Measurements from ENCODE around the gene BTNL2. TPM values are rescaled to one million over a fixed set of nuclear protein-coding genes. Genes with fewer than 3 reads are reported as not detected.

The BTNL2 gene, protein sequence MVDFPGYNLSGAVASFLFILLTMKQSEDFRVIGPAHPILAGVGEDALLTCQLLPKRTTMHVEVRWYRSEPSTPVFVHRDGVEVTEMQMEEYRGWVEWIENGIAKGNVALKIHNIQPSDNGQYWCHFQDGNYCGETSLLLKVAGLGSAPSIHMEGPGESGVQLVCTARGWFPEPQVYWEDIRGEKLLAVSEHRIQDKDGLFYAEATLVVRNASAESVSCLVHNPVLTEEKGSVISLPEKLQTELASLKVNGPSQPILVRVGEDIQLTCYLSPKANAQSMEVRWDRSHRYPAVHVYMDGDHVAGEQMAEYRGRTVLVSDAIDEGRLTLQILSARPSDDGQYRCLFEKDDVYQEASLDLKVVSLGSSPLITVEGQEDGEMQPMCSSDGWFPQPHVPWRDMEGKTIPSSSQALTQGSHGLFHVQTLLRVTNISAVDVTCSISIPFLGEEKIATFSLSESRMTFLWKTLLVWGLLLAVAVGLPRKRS
- not detected in 2 replicates for total RNA-seq

DNA sequence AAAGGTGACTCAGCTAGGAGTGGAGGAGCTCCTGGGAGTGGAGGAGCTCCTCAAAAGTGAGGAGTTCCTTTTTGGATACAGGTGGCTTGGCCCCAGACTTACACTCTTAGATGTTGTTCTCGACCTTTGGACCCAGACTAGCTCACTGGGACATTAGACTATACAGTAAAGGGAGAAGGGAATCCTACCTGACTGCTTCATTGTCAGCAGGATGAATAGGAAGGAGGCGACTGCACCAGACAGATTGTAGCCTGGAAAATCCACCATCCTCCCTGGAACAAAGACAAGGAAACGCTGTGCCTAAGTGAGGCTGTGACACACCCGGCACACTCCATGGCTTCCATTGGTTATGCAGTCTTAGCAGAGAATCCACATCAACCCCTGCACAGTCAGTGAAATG is at the start of gene BTNL2:
BTNL2 (minus strand) TSS at position 325 of the 400 bp plus-strand sequence; CDS start at position 267, 58 bp downstream.

DNA sequence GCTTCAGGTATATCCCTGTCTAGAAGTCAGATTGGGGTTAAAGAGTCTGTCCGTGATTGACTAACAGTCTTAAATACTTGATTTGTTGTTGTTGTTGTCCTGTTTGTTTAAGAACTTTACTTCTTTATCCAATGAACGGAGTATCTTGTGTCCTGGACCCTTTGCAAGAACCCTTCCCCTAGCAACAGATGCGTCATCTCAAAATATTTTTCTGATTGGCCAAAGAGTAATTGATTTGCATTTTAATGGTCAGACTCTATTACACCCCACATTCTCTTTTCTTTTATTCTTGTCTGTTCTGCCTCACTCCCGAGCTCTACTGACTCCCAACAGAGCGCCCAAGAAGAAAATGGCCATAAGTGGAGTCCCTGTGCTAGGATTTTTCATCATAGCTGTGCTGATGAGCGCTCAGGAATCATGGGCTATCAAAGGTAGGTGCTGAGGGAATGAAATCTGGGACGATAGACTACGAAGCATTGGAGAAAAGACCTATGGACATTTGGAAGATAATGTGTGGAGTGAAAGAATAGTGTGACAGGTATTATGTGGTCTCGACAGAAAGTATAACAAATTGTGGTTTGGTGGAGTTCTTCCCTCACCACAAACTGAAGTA is 32.7 kb upstream of the BTNL2 start, which contains the start of gene HLA-DRA:
HLA-DRA (plus strand) TSS at position 286 of the 613 bp plus-strand sequence; CDS start at position 350, 64 bp downstream.

DNA sequence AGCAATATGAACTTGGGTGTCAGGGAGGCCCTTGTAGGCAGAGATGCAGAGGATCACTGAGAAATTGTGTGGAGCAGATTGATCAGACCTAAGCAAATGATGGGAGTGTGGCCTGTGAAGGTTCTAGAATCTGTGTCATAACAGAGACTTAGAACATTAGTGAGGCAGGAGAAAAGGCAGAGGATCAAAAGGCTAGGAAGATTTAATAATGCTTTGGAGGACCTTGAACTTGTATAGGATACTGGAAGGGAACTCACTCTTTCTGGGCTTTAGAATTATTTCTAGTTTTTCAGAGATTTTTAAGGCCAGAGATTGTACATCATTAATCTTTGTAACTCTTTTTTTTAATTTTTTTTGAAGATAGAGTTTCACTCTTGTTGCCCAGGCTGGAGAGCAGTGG is 35.2 kb downstream of the BTNL2 start, which contains the start of gene TSBP1:
TSBP1 (minus strand) TSS at position 101 of the 400 bp plus-strand sequence. CDS start 197 bp downstream, outside the sequence.

Small RNAs within 50 kb of the gene (small RNA-seq; reads per million reads assigned to genes)
- gene RNU6-603P: not detected

Other genes starting within 250 kb of the BTNL2 start
- gene EGFL8, start 242.6 kb downstream of the BTNL2 start, total RNA-seq: 4.3 and 5.1 TPM in 2 replicates
- gene AGPAT1, start 231.1 kb downstream of the BTNL2 start, total RNA-seq: 34.9 and 59.9 TPM in 2 replicates
- 24.7 and 55.9 TPM in 2 replicates for gene RNF5, start 228.8 kb downstream of the BTNL2 start, total RNA-seq
- 5.7 and 5.9 TPM in 2 replicates for gene AGER, start 222.9 kb downstream of the BTNL2 start, total RNA-seq
- 59.1 and 89.9 TPM in 2 replicates for gene PBX2, start 217.0 kb downstream of the BTNL2 start, total RNA-seq
- gene GPSM3, start 214.5 kb downstream of the BTNL2 start, total RNA-seq: 0.79 and 2.2 TPM in 2 replicates
- 0.98 and 3.5 TPM in 2 replicates for gene NOTCH4, start 183.1 kb downstream of the BTNL2 start, total RNA-seq
- not detected in 2 replicates for gene TSBP1, start 35.3 kb downstream of the BTNL2 start, total RNA-seq
- gene HLA-DRA, start 32.7 kb upstream of the BTNL2 start, total RNA-seq: not detected in 2 replicates
- not detected in 2 replicates for gene HLA-DRB5, start 123.1 kb upstream of the BTNL2 start, total RNA-seq
- gene HLA-DRB1, start 182.7 kb upstream of the BTNL2 start, total RNA-seq: 0.22 and 1.2 TPM in 2 replicates
- not detected in 2 replicates for gene HLA-DQA1, start 230.2 kb upstream of the BTNL2 start, total RNA-seq

Measured in placental epithelial cell (primary cell).